ELR (cell line): Measurements from ENCODE around the gene ACSF2.

Source experiments
- DNase-seq: peaks from one replicate; pipeline ENCODE4 v3.0.0-alpha.2; 2015; ENCODE audit warnings: low read depth

The ACSF2 gene

DNA sequence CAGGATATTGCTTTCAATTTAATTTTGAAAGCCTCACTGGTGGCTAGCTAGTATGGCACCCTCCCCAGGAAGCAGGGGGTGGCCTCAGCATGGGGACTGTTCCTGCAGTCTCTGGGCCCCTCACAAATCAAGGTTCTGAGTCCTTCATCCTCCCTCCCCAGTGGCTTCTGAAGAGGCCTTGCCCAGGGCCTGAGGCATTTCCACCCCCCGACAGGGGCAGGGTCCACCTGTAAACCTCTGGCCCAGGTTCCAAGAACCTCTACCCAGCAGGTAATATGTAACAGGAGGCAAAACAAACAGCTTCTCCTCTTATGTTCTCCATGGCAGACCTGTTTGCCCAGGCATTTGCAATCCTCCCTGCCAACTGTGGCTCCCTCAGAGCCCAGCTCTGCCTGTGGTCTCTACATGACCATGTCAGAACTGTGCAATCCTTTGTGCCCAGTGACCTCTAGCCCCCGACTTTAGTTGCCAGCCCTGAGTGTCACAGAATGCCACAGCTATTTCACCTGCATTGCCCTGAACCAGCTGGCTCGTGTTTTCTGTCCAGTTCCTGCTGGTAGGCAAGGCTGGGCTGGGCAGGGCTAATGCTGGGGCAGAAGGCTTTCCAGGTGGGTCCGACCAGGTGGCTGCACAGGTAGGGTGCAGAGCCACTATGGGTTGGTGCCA, 14.3 kb downstream of the ACSF2 start:
- no peak for DNase-seq

DNA sequence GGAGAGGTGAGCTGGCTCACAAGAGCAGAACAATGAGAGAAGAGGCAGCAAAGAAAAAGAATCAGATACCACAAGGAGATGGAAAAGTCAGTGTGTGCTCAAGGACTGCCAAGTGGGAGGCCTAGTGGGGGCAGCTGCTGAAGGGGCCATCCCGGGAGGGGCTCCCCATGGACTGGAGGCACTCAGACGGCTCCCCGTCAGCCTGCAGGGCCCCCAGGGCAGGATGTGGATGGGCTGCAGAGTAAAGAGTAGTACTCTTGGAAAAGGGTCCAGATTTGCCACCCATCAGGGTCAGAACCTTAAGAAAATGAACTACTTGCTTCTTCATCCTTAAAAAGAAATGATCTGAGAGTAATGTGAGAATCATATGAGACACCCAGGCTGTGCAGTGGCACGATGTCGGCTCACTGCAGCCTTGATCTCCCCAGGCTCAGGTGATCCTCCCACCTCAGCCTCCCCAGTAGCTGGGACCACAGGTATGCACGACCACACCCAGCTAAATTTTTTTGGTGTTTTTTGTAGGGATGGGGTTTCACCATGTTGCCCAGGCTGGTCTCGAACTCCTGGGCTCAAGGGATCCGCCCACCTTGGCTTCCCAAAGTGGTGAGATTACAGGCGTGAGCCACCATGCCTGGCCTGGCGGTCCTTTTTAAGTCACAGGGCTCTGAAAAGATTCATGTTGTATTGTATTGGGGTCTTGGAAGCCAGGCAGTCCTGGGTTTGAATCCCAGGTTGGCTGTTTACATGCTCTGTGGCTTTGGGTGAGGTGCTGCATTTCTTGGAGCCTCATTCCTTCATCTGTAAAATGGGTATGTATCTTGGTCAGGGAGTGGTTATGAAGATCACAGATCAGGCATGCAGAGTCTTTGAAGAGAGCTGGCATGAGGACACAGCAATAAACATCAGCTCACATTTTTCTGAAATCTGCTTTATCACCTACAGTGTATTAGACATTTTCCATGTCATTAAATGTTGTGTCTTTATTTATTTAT, 15.1 kb downstream of the ACSF2 start:
- DNase-seq = no peak

DNA sequence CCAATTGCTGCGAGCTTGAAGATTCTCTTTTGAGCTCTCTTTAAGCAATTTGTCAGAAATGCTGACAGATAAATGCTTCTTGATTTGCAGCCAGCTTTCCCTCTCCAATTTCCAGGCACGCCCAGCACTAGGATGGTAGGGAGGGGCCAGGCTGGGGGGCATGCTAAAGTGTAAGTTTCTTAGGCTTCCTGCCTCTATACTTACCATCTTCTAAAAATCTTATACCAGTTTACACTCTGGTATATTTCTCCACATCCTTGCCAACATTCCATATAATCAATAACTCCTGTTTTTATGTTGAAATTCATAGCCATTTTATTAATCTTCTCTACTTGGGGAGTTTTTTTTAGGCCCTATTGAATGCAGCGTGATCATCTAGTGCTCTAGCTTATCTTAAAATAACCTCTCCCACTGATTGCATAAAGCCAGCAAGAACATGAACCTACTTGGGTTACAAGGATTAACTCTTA, 17.5 kb downstream of the ACSF2 start:
- no peak for DNase-seq

DNA sequence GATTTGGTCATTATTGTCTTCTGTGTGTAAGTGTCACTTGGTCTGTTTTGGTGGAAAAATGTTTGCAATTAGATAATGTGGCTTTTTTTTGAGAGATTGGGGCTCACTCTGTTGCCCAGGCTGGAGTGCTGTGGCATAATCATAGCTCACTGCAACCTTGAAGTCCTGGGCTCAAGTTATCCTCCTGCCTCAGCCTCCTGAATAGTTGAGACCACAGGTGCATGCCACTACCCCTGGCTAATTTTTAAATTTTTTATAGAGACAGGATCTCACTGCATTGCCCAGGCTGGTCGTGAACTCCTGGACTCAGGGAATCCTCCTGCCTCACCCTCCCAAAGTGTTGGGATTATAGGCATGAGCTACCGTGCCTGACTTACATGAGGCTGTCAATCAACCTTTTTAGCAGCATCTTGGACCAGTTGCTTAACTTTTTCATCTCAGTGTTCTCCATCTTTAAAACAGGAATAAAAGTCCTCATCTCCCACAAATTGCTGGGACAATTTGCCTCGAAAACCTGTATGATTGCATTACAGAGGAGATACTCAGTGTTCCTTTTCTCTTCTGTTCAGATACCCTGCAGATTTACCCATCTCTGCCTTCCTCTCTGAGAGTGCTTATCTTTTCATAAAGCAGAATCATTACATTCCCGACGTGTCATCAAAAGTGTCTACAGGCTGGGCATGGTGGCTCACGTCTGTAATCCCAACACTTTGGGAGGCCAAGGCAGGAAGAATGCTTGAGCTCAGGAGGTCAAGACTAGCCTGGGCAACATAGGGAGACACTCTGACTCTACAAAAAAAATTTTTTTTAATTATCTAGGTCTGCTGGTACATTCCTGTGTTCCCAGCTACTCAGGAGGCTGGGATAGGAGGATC, 19.1 kb downstream of the ACSF2 start:
- DNase-seq = no peak

DNA sequence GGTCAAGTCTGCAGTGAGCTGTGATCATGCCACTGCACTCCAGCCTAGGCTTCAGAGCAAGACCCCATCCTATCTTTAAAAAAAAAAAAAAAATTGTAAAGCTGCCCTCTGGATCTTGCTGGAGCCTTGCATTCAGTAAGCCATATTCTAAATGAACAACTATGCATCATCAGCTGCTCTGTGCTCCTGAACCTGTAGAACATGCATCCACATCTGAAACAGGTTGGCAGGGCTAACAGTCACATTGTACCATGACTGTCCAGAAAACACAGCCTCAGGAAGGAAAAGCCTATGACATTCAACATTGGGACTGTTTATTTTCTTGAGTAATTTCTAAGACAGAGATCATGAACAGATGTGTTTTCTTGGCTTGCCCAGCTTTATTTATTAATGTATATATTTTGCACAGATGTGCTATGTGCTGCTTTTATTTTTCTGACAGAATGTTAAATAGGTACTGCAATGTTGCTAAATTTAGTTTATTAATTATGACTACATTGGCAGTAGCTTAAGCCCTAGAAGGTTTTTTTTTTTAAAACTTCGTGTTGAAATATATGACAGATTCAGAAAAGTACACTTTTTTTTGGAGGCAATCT, 19.8 kb downstream of the ACSF2 start:
- no peak for DNase-seq

DNA sequence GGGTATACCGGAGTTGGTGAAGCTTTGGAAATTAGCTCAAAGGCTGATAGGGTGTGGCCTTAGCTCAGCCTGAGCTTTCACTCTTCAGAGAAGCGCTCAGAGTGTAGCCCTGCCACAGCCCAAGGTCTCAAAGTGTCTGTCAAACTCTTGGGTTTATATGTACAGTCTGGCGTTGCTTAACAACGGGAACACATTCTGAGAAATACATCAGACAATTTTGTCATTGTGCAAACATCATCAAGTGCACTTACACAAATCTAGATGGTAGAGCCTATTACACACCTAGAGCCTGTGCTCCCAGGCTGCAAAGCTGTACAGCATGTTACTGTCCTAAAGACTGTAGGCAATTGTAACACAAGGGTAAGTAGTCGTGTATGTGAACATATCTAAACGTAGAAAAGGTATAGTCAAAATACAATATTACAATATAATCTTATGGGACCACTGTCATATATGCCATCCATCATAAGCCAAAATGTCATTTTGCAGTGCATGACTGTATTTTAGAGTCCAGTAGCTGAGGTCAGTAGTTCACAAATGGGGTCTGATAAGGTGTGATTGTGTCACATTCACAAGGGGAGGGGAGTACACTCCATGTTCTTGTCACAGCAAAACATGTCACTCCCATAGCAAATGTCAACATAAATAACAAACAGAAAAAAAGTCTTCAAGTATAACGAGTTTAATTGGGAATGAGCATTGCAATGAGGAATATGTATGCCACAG, 22.0 kb downstream of the ACSF2 start:
- DNase-seq = no peak

DNA sequence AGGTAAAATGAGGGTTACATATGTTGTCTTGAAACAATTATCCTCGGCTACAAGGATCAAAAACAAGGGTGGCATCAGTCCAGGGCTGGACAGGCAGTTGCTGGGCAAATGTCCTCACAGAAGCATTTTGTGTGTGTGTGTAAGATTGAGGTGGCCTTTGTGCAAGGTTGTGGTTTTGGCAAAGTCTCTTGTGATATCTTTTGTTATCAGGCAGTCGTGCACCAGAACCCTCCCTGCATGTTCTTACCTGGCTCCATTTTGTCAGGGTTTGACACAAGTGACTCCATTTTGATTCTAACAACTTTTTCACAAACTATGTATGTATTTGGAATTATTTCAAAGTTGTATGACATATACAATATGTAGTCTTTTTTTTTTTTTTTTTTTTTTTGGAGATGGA, 22.6 kb downstream of the ACSF2 start:
- no peak for DNase-seq

DNA sequence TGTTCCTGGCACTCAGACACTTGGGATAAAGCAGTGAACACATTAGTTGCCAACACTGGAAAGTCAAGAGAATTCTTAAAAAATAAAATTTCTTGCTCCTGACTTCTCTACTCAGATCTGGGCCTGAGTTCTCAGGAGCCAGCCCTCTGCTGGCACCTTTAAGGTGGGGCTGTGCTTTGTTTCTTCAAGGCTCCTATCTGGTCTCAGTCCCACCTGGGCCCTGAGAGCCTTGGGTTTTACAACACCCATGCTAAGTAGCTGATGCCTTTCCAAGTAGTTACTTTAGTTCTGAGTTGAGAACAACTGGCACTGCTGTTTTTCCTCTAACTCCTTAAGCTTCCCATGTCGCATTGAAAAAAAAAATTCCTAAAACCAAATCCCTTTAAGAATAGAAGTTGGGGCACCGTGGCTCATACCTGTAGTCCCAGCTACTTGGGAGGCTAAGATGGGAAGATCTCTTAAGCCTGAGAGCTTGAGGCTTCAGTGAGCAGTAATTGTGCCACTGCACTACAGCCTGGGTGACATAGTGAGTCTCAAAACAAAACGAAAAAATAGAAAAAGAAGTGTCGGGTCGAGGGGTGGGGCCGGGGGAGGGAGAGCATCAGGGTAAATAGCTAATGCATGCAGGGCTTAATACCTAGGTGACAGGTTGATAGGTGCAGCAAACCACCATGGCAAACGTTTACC, 26.1 kb downstream of the ACSF2 start:
- DNase-seq = no peak

DNA sequence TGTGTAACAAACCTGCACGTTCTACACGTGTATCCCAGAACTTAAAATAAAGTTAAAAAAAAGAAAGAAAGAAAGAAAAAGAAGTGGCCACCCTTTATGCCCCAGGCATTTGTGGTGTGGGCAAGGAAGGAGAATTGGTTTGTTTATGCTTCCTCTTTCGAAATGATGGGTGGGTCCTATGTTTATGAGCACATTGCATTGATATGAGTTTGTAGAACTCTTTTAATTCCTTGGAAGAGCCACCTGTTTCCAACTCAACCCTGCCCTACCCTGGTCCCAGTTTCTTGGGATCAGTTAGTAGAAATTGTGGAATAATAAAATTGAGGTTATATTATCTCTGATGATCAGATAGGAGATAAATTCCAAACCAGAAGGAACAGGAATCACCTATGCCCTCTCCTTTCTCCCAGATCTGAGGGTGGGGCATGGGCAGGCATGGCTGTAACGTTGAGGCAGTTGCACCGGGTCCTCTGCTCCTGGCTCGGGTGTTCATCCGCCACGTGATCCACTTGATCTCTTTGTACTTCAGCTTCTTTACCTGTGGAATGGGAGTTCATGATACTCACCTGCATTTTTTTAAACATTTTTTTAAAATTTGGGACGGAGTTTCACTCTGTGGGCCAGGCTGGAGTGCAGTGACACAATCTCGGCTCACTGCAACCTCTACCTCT, 26.7 kb downstream of the ACSF2 start:
- peak; percentile 64 for DNase-seq

DNA sequence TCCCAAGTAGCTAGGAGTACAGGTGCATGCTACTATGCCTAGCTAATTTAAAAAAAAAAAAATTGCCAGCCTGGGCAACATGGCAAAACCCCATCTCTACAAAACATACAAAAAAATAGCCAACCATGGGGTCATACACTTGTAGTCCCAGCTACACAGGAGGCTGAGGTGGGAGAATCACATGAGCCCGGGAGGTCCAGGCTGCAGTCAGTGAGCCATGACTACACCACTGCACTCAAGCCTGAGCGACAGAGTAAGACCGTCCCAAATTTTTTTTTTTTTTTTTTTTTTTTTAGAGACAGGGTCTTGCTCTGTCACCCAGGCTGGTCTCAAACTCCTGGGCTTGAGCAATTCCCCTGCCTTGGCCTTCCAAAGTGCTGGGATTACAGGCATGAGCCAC, 27.9 kb downstream of the ACSF2 start:
- no peak for DNase-seq

DNA sequence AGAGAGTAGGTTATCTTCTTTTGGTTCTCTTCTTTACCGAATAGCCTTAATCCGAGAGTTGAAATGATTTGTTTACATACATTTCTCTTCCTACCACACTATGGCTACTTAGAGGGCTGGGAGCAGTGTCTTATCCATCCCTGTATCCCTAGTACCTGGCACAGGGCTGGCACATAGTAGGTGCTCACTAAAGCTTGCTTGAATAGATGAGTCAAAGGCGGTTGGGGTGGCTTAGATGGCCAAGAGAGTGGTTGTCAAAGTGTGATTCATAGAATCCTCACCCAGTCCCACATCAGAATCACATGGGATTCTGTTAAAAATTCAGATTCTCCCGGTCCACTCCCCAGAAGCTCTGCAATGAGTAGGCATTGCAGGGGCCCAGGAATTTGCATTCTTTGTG, 31.6 kb downstream of the ACSF2 start:
- peak; percentile 17 for DNase-seq

DNA sequence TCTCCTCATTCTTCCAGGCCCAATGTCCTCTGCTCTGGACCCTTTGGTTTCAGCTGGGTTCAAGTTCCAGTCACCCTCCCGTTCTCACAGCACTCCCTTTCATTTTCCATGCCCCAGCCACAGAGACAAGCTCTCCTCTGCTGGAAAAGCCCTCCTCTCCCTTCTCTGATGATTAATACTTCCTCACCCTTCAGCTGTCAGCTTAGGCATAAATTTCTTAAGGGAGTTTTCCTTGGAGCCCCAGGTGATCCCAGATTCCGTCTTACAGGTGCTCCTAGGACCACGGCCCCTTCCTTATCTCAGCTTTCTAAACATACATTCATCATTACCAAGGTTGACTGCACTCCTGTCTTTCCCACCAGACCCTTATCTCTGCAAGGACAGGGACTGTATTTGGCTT, 32.3 kb downstream of the ACSF2 start:
- peak; percentile 37 for DNase-seq

DNA sequence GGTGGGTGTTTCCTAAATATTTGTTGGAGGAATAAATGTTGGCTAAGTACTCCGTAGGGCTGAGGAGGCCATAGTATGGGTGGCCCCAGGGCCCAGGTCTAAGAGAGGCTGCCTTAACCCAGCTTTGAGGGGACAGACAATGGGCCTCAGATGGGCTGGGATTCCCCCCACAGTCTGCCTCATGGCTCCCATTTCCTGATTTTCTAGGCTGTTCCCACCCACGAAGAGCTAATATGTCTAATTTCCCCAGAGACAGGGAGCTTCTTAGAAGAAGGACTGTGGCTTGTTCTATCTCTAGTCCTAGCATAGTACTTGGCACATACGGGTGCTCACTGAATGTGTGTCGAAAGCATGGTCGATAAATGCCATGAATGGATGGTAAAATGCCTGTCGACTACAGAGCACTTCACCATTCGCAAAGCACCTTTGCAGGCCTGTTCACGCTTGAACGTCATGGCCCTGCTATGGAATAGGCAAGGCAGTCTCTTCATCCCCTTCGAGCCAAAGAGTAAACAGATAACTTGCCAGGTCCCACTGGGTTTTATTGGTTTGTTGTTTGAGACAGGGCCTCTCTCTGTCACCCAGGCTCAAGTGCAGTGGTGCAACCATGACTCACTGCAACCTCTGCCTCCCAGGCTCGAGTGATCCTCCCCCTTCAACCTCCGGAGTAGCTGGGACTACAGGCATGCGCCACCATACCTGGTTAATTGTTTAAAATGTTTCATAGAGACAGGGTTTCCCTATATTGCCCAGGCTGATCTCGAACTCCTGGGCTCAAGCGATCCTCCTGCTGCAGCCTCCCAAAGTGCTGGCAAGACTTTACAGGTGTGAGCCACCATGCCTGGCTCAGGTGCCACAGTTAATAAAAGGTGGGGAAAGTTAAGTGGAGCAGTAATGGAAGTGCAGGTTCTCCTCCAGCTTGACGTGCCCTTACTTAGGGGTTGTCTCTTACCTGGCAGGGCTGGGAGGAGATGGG, 33.0 kb downstream of the ACSF2 start:
- DNase-seq = peak; percentile 64

DNA sequence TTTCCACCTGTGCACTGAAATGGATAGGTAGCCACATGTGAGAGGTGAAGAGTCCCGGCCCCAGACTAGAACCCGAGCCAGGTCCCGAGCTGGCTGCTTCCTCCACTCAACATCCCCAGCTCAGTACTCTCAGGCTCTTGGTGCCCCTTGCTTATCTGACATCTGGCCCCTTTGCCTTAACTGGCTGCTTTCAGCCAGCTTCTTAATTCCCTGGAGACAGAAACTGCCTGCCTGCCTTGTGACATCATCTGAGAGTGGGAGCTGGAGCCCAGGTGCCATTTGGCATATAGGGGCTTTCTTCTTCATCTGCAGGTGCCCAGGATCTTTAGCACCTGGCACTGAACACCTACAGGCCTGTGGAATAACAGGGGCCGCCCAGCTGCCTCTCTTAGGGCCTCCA, 33.7 kb downstream of the ACSF2 start:
- DNase-seq = no peak

DNA sequence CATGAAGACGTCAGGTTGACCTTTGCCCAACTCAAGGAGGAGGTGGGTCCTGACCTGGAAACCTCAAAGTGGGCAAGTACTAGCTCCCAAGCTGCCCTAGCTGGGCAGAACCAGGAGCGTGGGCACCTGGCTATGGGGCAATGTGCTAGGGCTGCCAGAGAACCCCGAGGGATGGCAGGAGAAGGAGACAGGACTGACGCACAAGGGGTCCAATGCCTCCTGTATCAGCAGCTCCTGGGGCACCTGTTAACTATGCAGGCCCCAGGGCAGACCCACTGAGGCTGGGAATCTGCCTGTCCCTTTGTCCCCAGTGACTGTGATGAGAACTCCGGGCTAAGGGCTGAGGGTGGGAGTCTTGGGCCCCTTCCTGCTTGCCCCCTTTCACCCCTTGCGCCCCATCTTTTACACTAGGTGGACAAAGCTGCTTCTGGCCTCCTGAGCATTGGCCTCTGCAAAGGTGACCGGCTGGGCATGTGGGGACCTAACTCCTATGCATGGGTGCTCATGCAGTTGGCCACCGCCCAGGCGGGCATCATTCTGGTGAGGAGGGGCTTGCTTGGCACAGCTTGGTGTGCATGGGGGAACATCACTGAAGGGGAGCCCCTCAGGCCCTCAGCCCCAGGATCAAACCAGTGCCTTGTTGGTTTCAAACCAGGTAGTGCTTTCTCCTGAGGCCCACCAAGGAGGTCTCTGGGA, 35.0 kb downstream of the ACSF2 start:
- DNase-seq = no peak

DNA sequence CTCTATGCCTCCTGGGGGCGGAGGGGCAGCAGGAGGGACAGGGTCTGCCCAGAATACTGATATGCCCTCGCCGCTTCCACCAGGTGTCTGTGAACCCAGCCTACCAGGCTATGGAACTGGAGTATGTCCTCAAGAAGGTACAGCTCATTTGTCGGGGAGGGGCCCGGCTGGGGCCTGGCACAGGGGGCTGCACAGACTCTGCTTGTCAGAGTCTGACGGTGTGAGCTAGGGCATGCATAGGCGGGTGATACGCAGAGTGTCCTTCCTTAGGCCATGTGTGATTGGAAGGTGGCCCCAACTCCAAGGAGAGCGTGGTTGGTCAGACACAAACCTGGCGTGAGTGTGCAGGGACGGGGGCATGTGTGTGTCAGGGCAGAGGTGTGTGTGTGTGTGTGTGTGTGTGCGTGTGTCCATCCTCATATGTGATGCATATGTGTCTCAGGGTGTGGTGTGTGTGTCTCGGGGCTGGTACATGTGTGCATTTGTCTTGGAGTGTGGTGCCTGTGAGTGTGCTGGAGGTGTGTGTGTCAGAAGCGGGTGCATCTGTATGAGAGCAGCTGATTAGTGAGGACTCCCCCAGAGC, 35.6 kb downstream of the ACSF2 start:
- no peak for DNase-seq

DNA sequence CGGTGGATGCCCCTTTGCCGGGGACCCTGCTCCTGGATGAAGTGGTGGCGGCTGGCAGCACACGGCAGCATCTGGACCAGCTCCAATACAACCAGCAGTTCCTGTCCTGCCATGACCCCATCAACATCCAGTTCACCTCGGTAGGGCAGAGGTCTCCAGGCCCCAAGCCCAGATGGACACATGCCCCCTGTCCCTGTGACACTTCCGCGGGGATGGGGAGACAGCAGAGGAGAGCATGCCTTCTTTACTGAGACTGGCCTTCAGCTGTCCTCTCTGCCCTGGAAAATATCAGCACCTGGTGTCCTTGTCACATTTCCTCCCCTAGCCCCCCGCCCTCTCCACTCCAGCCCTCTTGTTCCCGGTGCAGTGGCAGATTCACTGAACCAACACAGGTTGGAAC, 36.4 kb downstream of the ACSF2 start:
- DNase-seq = no peak

DNA sequence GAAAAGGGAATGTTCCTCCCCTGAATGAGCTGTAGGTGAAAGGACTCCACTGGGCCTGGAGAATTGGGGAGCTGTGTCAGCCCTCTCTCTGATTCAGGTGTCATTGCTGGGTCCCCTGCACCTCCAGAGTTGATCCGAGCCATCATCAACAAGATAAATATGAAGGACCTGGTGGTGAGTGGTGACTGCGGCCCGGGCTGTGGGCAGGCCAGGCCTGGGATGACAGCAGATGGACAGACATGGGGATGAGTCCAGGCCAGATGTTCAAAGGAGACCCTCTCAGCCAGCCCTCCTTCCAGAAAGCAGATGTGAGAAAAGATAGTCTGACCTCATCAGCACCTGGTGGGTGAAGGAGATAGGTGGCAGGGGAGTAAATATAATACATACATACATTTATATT, 38.1 kb downstream of the ACSF2 start:
- no peak for DNase-seq
